Fibroblast of gingiva (primary cell): Measurements from ENCODE around the gene OLFML1.

Source experiments
- DNase-seq: peaks from one replicate; pipeline ENCODE4 v3.0.0-alpha.2; 2011; ENCODE audit warnings: low read depth

The OLFML1 gene

DNA sequence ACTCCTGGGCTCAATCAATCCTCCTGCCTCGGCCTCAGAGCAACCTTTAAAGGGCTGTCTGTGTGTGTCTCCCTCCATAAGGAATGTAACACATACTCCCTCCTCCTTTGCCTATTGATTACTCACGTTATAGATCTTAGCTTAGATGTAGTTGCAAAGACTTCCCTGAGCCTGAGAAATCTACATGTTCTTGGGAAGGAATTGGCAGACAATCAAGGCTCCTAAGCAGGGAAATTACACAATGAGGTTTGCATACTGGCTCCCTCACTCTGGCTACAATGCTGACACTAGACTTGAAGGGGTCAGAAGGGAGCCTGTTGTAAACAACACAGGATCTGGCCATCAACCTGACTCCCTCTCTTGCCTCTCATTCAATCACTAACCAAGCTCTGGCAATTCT is 5.2 kb upstream of the OLFML1 start:
- DNase-seq = peak; percentile 73

DNA sequence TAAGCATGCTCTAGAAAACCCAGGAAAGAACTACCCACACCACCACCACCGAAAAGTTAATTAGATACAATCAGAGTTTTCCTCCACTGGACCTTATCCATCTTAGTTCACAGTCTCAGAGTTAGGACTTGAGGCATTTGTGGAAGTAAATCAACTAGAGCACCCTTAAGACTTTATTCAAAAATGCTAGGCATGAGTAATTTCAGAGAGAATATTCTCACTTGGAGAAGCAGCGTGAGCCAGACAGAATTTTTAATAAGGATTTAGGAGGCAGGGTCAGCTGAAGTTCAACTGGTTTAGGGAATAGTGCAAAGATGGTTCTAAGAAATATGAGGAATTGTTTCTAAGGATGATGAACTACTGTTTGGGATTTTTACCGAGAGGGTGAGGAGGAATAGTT is 1.2 kb upstream of the OLFML1 start:
- no peak for DNase-seq

DNA sequence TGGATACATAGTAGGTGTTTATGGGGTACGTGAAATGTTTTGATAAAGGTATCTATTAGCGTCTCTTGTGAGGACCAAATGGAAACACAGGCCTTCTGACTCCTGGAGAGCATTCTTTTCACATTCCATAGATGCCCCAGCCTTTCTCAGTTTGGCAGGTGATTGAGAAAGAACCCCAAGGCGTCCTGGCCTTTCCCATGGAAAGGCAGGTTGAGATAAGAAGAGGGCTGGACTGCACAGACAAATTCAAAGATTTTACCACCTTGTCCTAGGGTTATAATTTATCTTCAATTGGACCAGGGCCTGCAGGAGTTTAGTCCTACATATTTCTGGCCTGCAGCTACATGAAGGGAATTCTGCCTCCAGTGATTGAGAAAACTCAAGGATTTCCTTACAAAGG is 661 bp upstream of the OLFML1 start:
- DNase-seq = no peak

DNA sequence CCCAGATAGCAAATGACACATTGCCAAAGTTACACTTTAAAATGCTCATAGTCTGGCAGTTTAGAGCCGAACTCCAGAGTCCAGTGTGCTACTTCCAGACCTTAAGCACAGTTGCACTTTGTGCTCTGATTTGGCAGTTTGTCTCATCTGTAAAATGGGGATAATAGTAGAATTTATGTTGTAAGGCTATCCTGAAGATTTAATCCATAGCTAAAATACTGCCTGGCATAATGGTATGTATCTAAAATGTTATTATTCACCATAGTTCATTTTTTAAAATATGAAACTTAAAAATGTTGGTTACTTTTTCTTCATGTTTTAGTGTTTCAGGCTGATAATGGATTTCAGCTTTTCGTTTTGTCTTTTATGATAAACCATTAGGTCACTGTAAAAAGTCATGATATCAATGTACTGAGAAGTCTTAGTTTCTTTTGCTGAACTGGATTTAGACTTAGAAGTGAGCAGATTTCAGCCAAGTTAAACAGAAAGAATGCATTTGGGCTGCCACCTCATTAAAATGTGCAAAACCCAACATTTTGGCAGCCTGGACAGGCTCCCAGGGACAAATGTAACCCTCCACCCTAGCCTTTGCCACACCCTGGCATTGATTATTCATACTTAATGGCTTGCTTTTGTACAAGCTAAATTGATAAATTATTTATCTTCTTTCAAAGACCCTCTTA is 933 bp downstream of the OLFML1 start:
- DNase-seq = no peak

DNA sequence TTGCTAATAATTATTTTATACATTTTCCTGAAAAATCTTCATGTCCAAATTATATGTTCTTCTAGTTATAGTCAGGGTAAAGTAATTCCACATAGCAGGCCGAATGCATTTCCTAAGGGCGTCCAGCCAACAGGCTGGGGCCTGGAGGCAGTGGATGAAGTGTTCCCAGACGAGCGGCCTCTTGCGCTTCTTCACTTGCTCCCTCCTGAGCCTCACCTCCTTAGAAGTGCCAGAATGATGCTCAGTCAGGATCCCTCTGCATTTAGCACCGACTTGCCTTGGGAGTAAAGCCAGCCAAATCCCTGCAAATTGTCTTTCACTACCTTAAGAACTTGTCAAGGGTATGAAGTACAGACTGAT is 1.5 kb downstream of the OLFML1 start:
- DNase-seq = peak; percentile 37

DNA sequence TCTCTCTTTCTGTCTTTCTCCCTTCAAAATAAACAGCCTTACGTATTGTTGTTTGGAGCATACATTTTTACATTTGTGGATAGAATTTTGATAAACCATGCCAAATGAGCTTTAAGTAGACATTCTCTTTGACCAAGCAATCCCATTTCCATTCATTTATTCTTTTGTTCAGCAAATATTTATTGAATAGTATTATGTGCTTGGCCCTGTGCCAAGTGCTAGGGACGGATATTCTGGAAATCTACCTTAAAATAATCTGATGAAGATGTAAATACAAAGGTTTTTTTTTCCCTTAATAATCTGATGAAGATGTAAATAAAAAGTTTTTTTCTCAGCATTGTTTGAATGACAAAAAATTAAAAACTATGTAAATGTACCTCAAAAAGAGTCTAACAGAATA is 2.1 kb downstream of the OLFML1 start:
- DNase-seq = no peak

DNA sequence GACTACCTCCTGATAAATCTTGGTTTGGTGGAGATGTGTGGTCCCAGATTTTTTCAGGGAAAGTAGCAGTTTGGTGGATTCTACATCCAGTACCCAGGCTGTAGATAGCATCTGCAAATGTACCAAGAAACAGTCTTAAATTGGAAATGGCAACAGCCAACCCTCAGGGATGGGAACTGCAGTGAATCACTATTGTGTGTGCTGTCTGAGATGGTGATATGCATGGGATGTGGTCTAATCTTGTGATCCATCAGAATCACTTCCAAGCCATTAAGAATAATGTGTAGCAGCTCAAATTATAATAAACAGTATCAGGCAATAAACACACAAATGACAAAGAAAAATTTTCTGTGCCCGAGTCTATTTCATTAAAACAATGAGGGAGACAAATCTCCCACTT is 3.4 kb downstream of the OLFML1 start:
- DNase-seq = no peak

DNA sequence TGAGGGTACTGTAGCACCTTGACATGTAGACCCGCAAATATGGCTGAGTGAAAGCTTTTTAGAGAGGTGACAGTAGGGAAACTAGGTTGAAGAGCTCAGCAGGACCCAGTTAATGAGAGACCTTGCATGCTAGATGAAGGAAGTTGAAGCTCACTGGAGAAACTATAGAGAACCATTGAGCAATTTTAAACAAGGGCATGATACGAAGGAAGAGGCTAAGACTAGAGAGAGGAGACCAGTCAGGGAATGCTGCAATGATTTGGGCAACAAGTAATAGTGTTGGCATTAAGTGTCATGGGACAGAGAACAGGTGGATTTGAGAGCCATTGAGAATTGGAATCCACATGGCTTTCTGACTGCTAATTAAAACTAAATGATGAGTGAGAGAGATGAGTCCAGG is 4.1 kb downstream of the OLFML1 start:
- no peak for DNase-seq

DNA sequence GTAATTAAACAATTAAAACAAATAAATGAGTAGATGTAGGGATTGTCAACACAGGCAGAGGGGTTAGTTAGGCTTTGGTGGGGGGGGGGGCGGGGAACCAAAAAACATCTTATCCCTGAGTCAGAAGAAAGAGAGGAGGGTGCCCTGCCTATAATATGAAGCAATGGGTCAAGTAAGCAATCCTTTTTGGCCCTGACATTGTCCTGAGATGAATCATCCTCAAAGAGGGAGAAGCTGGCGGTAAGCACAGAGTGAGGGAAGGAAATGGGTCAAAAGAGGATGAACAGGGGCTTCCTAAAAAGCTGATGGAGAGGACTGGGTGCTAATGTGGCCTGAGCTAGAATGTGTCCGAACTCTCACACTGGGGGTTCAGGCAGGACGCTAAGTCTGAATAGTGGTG is 4.7 kb downstream of the OLFML1 start:
- peak; percentile 82 for DNase-seq

DNA sequence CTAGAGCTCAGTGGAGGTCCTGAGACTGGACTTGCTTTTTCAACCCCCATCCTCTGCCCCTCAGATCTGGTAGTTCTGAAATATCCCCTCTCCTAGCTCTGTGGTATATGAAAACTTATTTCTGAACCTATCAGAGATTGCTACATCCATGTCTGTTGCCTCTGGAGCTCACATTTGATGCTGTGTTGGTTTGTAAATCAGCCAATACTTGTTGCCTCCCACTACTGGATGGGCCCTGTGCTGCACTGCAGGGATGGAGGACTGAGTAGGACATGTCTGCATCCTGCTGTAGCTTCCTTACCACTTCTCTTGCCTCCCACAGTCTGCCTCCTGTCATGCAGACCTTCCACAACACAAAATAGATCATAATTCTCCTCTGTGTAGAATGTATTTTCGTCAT is 5.2 kb downstream of the OLFML1 start:
- peak; percentile 58 for DNase-seq

DNA sequence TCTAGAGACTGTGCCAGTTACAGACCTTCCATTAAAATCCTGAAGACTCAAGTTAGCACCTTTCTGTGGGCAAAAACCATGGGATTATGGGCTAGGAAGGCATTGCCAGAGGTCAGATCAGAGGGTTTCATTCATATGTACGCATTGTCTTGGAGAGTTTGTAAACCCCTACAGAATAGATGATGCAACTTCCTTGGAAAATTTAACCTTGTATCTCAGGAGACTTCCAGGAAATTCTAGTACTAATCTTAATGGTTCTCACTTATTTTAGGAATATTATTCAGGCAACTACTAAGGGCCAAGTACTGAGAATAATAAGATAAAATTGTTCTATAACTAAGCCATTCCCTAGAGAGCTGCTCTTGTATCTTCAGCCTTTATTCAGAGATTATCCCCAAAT is 6.9 kb downstream of the OLFML1 start:
- DNase-seq = no peak

DNA sequence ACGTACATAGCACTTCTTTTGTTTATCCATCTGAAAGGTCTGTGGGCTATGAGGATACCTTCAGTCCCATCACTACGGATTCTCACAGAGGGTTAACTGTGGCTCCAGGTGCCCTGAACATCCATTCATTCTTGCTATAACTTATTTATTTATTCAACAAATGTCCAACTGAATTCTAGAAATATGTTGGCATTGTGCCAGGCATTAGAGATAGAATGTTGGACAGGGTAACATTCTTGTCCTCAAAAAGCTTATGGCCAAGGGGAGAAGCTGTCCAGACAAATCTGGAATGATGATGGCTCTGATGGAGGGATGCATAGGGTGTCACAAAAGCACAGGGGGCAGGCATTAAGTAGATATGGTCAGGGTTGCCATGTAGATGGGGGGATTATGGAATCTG is 8.4 kb downstream of the OLFML1 start:
- no peak for DNase-seq

DNA sequence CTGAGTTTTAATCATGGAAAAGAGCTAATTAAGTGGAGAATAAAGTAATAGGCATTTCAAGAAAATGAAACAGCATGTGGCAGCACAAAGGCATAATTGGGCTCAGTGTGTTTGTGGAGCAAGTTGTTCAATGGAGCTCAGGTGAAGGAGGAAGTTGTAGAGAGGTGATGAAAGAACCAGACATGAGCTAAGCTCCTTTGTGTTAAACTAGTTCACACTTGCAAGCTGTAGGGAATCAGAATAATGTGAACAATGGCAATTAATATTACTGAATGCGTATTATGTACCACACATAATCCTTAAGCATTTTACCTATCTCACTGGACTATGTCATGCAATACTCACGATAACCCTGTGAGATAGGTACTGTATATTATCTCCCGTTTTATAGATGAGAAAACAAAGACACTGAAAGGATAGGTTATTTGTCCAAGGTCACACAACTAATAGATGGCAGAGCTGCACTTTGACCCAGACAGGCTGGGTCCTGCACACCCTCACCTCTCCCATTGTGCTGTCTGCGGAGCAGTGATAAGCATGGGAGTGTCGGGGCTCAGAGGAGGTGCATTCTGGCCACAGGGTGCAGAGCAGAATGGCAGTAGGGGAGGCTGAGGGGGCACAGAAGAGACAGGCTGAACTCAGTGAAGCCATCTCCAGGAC is 8.9 kb downstream of the OLFML1 start:
- no peak for DNase-seq

DNA sequence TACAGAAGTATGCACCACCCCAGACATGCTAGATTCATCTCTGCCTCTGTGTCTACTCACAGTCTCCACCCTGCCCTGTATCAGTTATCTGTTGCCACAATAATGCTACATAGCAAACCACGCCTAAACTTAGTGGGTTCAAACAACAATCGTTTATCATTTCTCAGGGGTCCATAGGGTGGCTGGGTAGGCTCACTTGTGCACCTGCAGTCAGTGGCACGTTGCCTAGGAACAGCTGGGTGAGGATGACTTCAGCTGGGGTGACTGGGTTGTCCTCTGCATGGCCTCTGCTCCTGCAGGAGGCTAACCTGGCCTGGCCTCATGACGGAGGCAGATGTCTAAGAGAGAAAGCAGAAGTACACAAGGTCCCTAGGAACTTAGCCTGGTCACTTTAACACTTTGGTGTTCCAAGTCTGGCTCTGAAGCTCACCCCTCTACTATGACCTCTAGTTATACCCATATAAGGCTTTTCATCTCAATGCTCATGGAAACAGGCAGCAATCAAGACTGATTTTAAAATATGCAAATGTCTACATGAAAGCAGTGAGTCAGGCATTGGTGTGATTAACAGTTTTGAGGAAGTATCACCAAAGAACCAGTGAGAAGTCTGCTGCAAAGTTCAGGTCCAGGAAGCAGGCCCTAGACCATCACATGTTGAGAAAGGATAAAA is 10.7 kb downstream of the OLFML1 start:
- DNase-seq = no peak

DNA sequence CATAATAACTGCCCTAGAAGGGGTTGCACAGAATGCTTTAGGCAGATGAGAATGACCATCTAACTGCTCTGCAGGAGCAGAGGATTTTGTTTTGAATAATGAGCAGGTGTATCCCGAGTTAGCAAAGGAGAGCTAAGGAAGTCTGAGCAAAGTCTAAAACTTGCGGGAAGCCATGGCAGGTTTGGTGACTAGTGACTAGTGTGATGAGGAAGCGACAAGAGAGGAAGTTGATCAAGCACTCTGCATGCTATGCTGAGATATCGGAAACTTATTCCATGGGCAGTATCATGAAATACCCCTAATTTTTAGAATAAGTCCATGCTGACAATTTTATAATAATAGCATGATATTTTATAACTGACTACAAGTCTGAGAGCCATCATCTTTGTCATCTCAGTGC is 12.9 kb downstream of the OLFML1 start:
- no peak for DNase-seq

DNA sequence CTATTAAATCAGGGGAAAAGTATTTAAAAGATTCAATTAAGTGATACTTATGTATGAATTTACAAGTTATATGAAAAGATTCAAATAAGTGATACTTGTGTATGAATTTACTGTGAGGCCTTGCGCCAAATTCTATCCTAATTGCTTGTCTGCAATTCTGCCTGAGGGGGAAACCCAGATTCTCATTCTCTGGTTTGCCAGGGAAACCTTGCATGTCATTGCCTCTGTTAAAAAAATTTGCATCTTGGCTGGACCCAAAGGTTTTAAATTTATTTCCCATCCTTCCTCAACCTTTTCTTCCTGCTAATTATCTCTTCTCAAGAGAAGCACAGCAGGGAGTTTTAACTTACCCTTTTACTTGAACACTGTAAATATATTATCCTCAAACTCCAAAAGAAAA is 13.8 kb downstream of the OLFML1 start:
- no peak for DNase-seq

DNA sequence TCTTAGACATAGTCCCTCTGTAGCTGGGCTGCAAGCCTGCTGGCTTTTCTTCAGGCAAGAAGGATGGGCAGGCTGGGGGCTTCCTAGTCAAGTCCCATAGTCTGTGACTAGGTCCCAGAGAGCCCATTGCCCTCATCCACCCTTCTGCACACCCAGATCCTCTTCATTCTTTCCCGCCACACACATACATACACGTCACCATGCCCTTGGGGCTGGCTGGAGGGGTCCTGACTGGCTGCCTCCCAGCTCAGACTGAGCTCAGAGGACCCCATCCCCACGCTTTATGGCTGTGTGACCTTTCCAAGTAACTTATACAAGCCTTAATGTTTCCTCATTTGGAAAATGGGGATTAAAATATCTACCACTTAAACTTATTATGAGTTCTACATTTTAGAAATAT is 14.9 kb downstream of the OLFML1 start:
- no peak for DNase-seq

DNA sequence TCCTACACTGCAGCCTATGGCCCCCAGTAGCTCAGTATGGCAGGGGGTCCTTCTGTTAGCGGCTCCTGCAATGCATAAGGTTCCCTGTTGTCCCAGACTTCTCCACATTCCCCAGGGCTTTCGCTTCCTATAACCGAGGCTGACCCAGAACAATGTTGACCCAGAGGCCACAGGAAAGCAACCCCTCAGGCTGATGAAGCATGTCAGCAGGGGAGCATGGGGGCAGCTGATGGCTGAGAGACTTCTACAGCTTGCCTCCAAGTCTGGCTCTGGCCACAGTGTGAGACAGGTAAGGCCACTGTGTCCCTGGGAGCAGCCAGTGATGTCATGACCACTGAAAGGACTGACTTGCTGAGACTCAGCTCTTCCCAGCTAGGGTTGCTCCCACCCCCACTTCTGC is 15.9 kb downstream of the OLFML1 start:
- DNase-seq = no peak

DNA sequence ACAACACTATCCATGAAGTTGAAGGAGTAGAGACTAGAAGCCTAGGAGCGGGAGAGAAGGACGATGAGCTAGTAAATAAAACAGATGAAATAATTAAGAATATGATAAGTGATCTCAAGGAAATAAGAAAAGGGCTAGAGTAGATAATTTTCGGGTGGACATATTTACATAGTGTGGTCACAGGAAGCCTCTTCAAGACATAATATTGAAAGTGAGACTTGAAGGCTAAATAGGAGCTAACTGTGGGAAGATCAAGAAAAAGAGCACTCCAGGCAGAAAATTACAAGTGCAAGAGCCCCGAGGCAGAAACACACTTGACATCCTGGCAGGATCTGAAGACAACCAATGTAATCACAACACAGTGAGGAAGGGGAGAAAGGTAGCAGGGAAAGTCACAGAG is 16.6 kb downstream of the OLFML1 start:
- DNase-seq = no peak

DNA sequence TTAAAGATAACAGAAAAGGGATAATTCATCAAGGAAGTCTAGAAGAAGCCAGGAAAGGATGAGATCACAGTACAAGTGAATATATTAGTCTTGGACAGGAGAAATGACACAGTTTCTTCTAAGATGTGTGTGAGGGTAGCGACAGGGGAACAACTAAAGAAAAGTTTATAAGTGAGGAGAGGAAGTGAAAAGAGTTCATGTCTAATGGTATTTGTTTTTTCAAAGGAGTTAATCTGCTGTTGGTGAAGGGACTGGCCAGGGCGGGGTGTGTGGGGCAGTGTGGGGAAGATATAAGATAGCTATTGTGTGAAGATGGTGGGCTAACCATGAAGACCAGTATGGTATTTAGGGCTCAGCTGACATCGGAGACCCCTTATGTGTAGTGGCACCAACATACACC is 20.9 kb downstream of the OLFML1 start:
- DNase-seq = no peak

DNA sequence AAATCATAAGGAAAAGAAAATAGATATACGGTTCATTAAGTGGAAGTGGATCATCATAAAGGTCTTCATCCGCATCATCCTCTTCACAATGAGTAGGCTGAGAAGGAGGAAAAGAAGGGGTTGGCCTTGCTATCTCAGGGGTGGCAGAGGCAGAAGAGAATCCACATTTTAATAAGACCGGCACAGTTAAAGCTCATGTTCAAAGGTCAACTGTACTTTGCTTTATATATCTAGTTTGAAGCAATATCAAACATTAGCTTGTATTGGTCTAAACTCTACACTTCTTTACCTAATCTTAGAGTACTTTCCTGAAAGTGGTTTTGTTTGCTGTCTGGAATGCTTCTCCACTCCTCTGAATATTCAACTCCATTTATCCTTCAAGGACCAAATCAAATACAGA is 22.8 kb downstream of the OLFML1 start:
- DNase-seq = no peak

DNA sequence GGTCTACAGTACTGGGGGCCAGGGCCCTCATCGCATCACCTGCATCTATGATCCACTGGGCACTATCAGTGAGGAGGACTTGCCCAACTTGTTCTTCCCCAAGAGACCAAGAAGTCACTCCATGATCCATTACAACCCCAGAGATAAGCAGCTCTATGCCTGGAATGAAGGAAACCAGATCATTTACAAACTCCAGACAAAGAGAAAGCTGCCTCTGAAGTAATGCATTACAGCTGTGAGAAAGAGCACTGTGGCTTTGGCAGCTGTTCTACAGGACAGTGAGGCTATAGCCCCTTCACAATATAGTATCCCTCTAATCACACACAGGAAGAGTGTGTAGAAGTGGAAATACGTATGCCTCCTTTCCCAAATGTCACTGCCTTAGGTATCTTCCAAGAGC is 24.7 kb downstream of the OLFML1 start:
- no peak for DNase-seq

DNA sequence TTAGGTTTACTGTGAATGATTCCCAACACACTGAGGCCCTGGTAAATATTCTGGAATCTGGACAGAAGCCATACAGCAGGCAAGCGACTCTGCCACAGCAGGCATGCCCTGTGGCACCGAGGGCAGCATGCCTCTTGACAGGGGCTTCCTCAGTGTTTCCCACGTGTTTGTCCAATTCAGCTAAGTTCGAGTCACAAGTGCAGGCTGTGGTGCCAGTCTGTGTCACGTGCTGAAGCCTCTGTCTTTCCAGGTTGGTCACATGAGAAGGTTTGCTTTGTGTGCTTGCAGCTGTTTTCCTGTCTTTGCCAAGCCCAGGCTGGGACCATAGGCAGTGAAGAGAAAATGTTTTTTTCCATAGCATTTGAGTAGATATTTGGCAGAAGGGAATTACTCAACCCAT is 26.1 kb downstream of the OLFML1 start:
- peak; percentile 56 for DNase-seq
